GM19238 (cell line): Measurements from ENCODE around the gene RBFOX1.

ENCODE experiments used
- DNase-seq: peaks from one replicate; pipeline ENCODE4 v3.0.0; 2011; ENCODE audit warnings: low spot score; ENCODE audit not compliant: insufficient read length

Gene RBFOX1

GRCh38 chr16:7518158-7518557 lies 185.5 kb downstream of the RBFOX1 start:
- DNase-seq, result no peak

GRCh38 chr16:7521834-7522233 lies 189.2 kb downstream of the RBFOX1 start:
- no peak for DNase-seq

DNA sequence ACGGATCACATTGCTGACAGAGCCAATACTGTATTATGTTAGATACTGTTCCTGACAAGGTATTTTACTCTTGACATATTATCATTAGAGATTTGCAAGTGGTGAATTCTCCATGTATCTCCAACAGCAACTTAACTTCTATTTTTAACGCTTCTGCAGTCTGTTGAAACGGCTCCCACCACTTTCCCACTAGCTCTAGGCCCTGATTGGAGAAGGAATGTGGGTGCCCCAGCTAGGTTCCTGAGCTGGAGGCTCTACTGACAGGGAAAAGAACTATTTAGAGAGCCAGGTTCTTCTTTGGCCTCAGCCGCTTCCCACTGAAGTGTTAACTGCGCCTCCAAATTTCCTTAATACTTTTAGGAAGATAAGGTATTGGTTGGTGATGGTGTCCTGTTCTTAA lies 191.8 kb downstream of the RBFOX1 start:
- no peak for DNase-seq

DNA sequence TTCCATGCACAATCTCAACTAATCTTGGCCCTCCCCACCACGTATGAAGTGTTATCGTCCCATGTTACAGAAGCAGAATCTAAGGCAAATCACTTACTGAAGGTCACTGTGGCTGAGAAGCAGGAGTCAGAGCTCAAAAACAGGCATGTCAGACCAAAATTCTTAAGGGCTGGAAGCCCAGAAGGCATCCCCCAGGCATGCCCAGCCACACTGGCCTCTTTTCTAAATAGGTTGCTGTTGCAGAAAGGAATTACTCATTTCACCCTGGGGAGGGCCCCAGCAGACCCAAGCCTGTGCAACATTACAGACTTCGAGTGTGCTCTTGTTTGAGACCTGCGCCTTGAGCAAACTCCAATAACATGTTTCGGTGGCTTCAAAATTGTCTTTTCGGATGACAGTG lies 194.1 kb downstream of the RBFOX1 start:
- no peak for DNase-seq

- DNase-seq, result no peak
Measured at GRCh38 chr16:7532534-7532933, 199.9 kb downstream of the RBFOX1 start.

GRCh38 chr16:7534749-7535148 lies 202.1 kb downstream of the RBFOX1 start:
- DNase-seq, result no peak

DNA sequence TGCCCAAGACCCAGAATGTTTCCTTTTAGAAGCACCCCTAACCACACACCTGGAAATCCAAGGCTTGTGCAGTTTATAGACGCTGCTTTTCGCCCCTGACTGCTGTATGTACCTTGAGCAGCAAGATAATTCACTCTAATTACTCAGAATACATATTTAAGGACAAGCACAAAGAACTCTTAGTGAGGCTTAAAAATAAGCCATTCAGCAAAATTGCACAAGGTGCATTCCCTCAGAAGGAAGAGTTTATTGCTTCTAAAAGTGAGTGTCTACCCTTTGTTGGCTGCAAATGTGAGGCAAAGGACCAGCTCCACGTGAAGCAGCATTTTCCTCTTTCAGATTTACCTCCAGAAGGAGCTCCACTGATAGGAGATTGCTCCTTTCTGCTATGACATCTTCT lies 208.4 kb downstream of the RBFOX1 start:
- no peak for DNase-seq

GRCh38 chr16:7545251-7545650 lies 212.6 kb downstream of the RBFOX1 start:
- no peak for DNase-seq

- DNase-seq, result no peak
Measured at GRCh38 chr16:7546948-7547347, 214.3 kb downstream of the RBFOX1 start.

DNA sequence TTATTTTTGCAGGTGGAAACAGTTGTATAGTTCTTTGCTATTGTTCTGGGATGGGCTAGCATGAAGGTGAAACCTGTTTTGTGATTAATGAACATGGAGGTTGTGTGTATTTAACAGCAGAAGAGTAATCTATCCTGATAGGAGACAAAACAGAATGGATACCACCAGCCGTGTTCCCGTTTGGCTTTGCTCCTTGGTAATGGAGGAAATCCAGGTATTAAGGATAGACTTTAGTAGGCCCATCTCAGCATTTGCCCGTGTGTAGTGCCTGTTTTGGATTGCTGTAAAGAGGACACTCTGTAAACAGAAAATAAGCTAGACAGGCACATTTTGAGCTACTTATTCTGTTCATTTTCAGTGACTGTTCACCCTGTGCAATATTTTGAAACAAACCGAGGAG lies 215.1 kb downstream of the RBFOX1 start:
- no peak for DNase-seq

- DNase-seq, result no peak
Measured at GRCh38 chr16:7548796-7549318, 216.2 kb downstream of the RBFOX1 start.

- no peak for DNase-seq
Measured at GRCh38 chr16:7550096-7550495, 217.5 kb downstream of the RBFOX1 start.

DNA sequence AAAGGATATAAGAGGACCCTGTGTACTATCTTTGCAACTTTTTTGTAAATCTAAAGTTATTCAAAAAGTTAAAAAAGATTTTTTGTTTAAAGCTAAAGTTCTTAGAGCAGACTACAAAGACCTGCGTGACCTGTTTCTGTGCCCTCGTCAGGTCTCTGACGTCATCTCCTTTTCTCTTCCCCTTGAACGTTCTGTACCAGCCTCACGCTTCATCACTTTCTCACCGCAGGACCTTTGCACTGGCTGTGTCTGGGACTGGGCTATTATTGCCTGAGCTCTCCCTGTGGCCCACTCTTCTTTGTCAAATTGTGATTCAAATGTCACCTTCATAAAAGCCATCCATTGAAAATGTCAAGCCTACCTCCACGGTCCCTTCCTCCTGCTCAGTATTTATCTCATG lies 222.8 kb downstream of the RBFOX1 start:
- DNase-seq, result no peak

DNA sequence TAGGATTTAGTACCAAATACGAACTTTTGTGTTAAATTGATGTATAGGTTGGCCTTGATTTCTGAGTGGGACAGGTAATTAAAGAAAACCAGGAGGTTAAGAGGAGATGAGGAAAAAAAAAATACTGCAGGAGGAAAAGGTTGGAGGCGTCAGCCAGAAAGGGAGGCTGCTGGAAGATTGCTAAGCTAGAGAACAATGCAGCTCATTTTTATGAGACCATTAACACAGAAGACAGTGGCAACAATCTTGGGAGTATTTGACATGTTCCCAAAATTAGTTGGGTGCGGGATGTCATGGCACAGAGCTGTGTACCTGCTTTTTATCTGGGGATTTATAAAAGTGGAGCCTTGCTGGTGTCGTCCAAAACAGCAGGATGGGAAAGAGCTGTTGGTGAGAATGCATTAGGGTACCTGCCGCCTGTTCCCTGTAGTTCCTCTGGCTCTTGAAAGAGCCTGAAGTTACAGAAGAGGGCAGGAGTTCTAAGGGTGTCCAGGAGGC lies 229.3 kb downstream of the RBFOX1 start:
- no peak for DNase-seq

DNA sequence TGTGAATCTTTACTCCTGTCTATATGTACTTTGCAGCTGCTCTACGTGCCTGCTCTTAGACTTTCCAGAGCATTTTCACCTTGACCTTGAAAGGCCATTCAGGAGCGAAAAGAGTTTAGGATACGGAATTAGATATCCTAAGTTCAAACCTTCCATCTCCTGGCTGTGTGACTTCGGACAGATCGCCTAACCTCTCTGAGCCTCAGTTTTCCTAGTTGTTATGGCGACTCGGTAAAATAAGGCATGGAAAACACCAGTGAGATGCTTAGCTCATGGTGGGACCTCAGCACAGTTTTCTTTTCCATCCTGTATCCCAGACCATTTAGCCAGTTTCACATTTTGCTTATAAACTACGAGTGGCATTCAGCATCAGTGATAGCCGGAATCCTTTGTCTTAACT lies 233.7 kb downstream of the RBFOX1 start:
- DNase-seq, result no peak

- DNase-seq, result no peak
Measured at GRCh38 chr16:7571366-7571765, 238.7 kb downstream of the RBFOX1 start.

GRCh38 chr16:7577588-7577987 lies 244.9 kb downstream of the RBFOX1 start:
- no peak for DNase-seq

- no peak for DNase-seq
Measured at GRCh38 chr16:7579454-7579853, 246.8 kb downstream of the RBFOX1 start.

GRCh38 chr16:7581175-7581574 lies 248.5 kb downstream of the RBFOX1 start:
- DNase-seq, result no peak

DNA sequence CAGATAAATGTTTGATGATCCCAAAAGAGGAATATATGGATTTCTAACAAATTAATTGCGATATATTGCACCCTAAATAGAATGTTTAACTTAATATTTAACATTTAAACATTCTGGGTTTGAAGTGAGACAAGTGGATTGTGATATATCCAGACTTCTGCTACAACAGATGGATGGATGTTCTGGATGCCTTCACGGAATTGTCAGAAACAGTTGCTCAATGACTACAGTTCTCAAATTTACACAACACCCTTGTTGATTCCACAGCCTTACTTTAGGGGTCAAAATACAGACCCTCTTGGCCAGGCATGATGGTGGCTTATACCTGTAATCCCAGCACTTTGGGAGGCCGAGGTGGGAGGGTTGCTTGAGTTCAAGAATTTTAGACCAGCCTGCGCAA lies 250.8 kb downstream of the RBFOX1 start:
- DNase-seq, result no peak

DNA sequence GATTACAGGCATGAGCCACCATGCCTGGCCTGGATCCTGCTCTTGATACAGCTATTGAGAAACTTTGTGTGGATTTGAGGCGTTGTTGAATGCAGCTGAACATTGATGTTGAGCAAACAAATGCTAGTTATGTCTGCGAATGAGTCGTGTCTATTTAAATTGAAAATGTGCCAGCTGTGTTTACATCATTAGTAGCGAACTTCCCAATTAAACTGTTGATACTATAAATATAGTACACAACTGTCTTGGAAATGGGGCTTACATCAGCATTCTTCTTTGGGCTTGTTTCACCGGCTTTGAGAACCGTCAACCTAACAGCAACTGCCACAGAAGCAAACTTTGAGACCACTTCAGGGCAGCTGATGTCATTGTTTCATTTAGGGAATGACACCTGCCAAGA lies 251.9 kb downstream of the RBFOX1 start:
- DNase-seq, result no peak

- DNase-seq, result no peak
Measured at GRCh38 chr16:7585705-7586104, 253.1 kb downstream of the RBFOX1 start.

DNA sequence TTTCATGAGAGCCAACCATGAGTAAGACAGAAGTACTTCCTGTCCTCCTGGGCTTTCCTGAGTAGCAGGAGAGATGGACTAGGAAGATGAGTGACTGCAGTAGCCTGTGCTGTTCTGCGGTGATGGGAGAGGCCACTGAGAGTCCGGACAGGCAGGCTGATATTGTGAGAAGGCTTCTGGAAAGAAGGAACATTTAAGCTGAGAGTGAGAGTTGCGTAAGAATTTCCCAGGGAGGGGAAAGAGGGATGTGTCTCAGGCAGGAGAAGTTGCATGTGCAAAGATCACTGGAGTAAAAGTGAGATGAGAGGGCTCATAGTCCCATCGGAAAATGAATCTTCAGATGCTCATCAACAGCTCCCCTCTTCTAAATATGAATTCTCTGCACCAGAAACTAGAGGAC lies 258.3 kb downstream of the RBFOX1 start:
- no peak for DNase-seq

DNA sequence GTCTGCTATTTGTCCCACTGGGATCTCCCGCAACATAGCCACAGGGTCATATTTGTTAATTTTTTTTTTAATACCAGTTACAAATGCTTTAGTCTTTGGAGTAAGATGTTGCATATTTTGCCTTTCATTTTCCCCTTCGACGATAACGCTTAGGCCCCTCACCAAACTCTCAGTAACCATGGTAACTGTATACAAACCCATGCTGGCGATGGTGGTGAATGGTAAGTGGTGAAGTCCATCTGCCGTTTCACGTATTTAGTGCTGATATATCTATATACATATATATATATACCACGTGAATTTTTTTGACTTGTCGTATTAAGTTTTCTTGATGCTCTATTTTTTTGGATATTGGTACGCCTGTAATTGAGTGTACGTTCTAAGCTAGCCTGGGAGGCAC lies 263.7 kb downstream of the RBFOX1 start:
- DNase-seq, result no peak
